ENCODE data around the gene ETV3.
A peak's percentile ranks its signal among the peaks of the same experiment; 100 is the strongest.

The ETV3 gene

DNA sequence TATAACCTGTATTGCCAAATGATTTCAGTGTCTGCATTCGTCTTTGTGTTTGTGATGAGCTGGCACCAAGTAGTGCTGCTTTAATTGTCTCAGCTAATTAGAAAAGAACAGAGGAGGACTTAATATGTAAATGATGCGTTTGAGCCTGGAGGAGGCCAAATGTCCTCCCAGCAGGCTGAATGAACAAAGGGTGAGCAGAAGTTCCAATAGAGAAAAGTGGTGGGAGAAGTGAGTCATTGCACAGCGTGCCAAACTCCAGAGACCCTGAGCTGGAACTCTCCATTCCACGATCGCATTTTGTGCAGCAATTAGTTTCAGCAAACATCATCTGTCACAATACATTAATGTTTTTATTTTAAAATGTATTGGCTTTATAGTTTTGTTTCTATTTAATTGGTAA, 56.5 kb downstream of the ETV3 start:
- no peak for TF ChIP-seq CTCF (IDR thresholded peaks at IDR 0.05; ENCODE audit: low read depth, low read length, missing control alignments)
- no peak for DNase-seq (ENCODE audit: low read depth)
- H3K4me3 ChIP-seq (ENCODE audit: low read depth, low read length), result no peak overlapping the region

GRCh38 chr1:157080714-157081113, 57.5 kb downstream of the ETV3 start:
- no peak for DNase-seq (ENCODE audit: low read depth)
- no peak for TF ChIP-seq CTCF (IDR thresholded peaks at IDR 0.05; ENCODE audit: low read depth, low read length, missing control alignments)
- no peak overlapping the region for H3K4me3 ChIP-seq (ENCODE audit: low read depth, low read length)

GRCh38 chr1:157077394-157077793, 60.8 kb downstream of the ETV3 start:
- no peak for DNase-seq (ENCODE audit: low read depth)
- no peak for TF ChIP-seq CTCF (IDR thresholded peaks at IDR 0.05; ENCODE audit: low read depth, low read length, missing control alignments)
- H3K4me3 ChIP-seq (ENCODE audit: low read depth, low read length), result no peak overlapping the region

- DNase-seq (ENCODE audit: low read depth), result no peak
- no peak overlapping the region for H3K4me3 ChIP-seq (ENCODE audit: low read depth, low read length)
- peak; percentile 62 for TF ChIP-seq CTCF (IDR thresholded peaks at IDR 0.05; ENCODE audit: low read depth, low read length, missing control alignments)
These were observed 64.1 kb downstream of the ETV3 start for GRCh38 chr1:157073944-157074685.

Measured in GM12864 (cell line).